DND-41 (cell line): ENCODE results near the gene COX10.

Source experiments
- ATAC-seq: fragments of 200-7000 bp; cut with Tn5 transposase; 3 replicates; pipeline ENCODE4 v1.9.1; 2021; ENCODE audit warnings: low read depth; ENCODE audit not compliant: insufficient read depth
- DNase-seq: peaks from one replicate; pipeline ENCODE4 v3.0.0-alpha.2; 2020
- H2AFZ ChIP-seq: 2 replicates; pipeline ENCODE4 v1.6.0; 2012; ENCODE audit warnings: low read depth, low read length
- H3K27ac ChIP-seq: 2 replicates; pipeline ENCODE4 v1.5.1; 2012; ENCODE audit warnings: low read length, inconsistent platforms
- H3K27me3 ChIP-seq: fragments of 200-600 bp; sonication (generic); 2 replicates; pipeline ENCODE4 v1.6.0; 2012; ENCODE audit warnings: low read length, mild to moderate bottlenecking, inconsistent platforms; ENCODE audit not compliant: insufficient read depth, poor library complexity
- H3K36me3 ChIP-seq: 2 replicates; pipeline ENCODE4 v1.5.1; 2012; ENCODE audit warnings: low read length, inconsistent platforms; ENCODE audit not compliant: insufficient read depth
- H3K4me1 ChIP-seq: 2 replicates; pipeline ENCODE4 v1.5.1; 2012; ENCODE audit warnings: mild to moderate bottlenecking, low read length; ENCODE audit not compliant: insufficient read depth
- H3K4me2 ChIP-seq: 2 replicates; pipeline ENCODE4 v1.6.0; 2012; ENCODE audit warnings: mild to moderate bottlenecking, moderate library complexity, low read length, inconsistent platforms; ENCODE audit not compliant: insufficient read depth
- H3K4me3 ChIP-seq, 2 experiments: fragments of 200-600 bp in 1 of 2; shearing (Covaris generic) in 1 of 2; 2 replicates each; pipeline ENCODE4 v1.5.1; 2012 to 2016; ENCODE audit warnings: inconsistent platforms in 2 of 2, low read length in 2 of 2, mild to moderate bottlenecking in 2 of 2, low read depth in 1 of 2, moderate library complexity in 1 of 2
- H3K79me2 ChIP-seq: 2 replicates; pipeline ENCODE4 v1.6.0; 2012; ENCODE audit warnings: low read length, inconsistent platforms; ENCODE audit not compliant: insufficient read depth
- H3K9ac ChIP-seq: 2 replicates; pipeline ENCODE4 v1.6.0; 2012; ENCODE audit warnings: low read depth, mild to moderate bottlenecking, inconsistent platforms, low read length, moderate library complexity
- H3K9me3 ChIP-seq: 2 replicates; pipeline ENCODE4 v1.5.1; 2012; ENCODE audit warnings: low read length, moderate library complexity, mild to moderate bottlenecking, inconsistent platforms; ENCODE audit not compliant: insufficient read depth, severe bottlenecking
- H4K20me1 ChIP-seq: 2 replicates; pipeline ENCODE4 v1.6.0; 2012; ENCODE audit warnings: low read length; ENCODE audit not compliant: insufficient read depth
- CTCF ChIP-seq: IDR thresholded peaks from 2 replicates; pipeline ENCODE4 v1.5.1; 2012; ENCODE audit warnings: borderline replicate concordance, low read length, moderate library complexity, mild to moderate bottlenecking; ENCODE audit not compliant: poor library complexity, severe bottlenecking; ENCODE audit errors: extremely low read depth
- EZH2 ChIP-seq: IDR thresholded peaks from 3 replicates; pipeline ENCODE4 v1.6.1; 2012; ENCODE audit warnings: borderline replicate concordance, low read depth, mild to moderate bottlenecking, moderate library complexity, low read length, inconsistent platforms; ENCODE audit not compliant: severe bottlenecking

COX10 gene

GRCh38 chr17:14070344-14070984 is 1.2 kb downstream of the COX10 start:
- Histone ChIP-seq H3K36me3 (peaks cover 29% of the 10 kb centered on the region), H2AFZ (no peak overlapping the region; the same call in 1 of the 2 replicates), H3K4me1 (peaks cover 31% of the 10 kb centered on the region), H4K20me1 (peaks cover 3% of the 10 kb centered on the region; the same call in 1 of the 2 replicates), H3K9ac (peak overlapping the region; percentile 87), H3K9me3 (no peaks in the 10 kb centered on the region), H3K4me3 (peak overlapping the region; percentile 87 to 97), H3K27ac (peak overlapping the region; percentile 29; the same call in 1 of the 2 replicates), H3K4me2 (peak overlapping the region; percentile 90), H3K79me2 (peaks cover 80% of the 10 kb centered on the region), H3K27me3 (no peaks in the 10 kb centered on the region)
- DNase-seq (no peak), ATAC-seq (no peak)
- no peak for TF ChIP-seq EZH2
- no peak for TF ChIP-seq CTCF

- Histone ChIP-seq H3K9ac (no peak overlapping the region), H3K36me3 (peaks cover 41% of the 10 kb centered on the region), H2AFZ (no peak overlapping the region), H4K20me1 (peaks cover 7% of the 10 kb centered on the region; the same call in 1 of the 2 replicates), H3K79me2 (peaks cover 64% of the 10 kb centered on the region), H3K4me2 (no peak overlapping the region), H3K4me1 (peaks cover 26% of the 10 kb centered on the region), H3K27ac (no peak overlapping the region), H3K27me3 (no peaks in the 10 kb centered on the region), H3K4me3 (no peak overlapping the region), H3K9me3 (no peaks in the 10 kb centered on the region)
- ATAC-seq (no peak), DNase-seq (no peak)
- TF ChIP-seq CTCF (no peak), EZH2 (no peak)
Observed at GRCh38 chr17:14072881-14073280, 3.6 kb downstream of the COX10 start.

GRCh38 chr17:14078027-14078426 is 8.7 kb downstream of the COX10 start:
- no peaks in the 10 kb centered on the region for H3K9me3 ChIP-seq
- H3K9ac ChIP-seq = no peak overlapping the region
- no peak for ATAC-seq
- no peak overlapping the region for H2AFZ ChIP-seq
- H3K4me2 ChIP-seq = no peak overlapping the region
- H3K4me3 ChIP-seq = no peak overlapping the region
- TF ChIP-seq CTCF = no peak
- TF ChIP-seq EZH2 = no peak
- H3K79me2 ChIP-seq = peaks cover 22% of the 10 kb centered on the region
- H3K27ac ChIP-seq = no peak overlapping the region
- no peak for DNase-seq
- no peaks in the 10 kb centered on the region for H3K27me3 ChIP-seq
- H4K20me1 ChIP-seq = peaks cover 15% of the 10 kb centered on the region; the same call in 1 of the 2 replicates
- peaks cover 68% of the 10 kb centered on the region for H3K36me3 ChIP-seq
- no peaks in the 10 kb centered on the region for H3K4me1 ChIP-seq
